Measurements from ENCODE around the gene ZNF304. TPM values are rescaled to one million over a fixed set of nuclear protein-coding genes. Genes with fewer than 3 reads are reported as not detected.
A peak's percentile ranks its signal among the peaks of the same experiment; 100 is the strongest.

ZNF304 gene
- total RNA-seq, 4 donors from 2014 or later = 4.1 to 25.0 (median 8.3) TPM

DNA sequence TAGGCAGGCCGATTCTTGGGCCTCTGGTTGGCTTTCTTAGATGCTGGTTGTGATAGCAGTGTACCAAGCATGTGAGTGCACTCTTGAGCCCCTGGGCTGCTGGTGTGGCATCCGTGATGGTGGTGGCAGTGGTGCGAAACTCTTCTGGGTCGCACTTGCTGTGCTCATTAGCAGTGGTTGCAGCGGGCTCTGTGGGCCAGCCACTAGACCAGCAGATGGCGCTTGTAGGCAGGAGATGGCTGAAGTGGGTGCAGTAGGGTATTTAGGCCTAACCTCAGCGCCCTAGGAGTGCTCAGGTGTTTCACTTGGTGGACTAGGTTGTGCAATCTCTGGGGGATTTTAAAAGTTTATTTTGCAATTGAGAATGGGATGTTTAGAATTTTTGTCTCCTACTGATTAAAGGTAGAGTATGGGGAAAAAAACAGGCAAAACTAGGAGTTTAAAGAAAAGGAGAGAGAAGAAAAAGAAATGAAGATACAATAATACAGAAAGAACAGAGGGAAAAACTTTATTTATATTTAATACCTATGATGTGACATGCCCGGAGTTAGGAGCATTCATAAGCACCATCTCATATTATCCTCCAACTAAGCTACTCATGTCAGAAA lies 55.5 kb downstream of the ZNF304 start:
- no peak for TF ChIP-seq POLR2A (IDR thresholded peaks at IDR 0.05)
- TF ChIP-seq, protein P1, sequence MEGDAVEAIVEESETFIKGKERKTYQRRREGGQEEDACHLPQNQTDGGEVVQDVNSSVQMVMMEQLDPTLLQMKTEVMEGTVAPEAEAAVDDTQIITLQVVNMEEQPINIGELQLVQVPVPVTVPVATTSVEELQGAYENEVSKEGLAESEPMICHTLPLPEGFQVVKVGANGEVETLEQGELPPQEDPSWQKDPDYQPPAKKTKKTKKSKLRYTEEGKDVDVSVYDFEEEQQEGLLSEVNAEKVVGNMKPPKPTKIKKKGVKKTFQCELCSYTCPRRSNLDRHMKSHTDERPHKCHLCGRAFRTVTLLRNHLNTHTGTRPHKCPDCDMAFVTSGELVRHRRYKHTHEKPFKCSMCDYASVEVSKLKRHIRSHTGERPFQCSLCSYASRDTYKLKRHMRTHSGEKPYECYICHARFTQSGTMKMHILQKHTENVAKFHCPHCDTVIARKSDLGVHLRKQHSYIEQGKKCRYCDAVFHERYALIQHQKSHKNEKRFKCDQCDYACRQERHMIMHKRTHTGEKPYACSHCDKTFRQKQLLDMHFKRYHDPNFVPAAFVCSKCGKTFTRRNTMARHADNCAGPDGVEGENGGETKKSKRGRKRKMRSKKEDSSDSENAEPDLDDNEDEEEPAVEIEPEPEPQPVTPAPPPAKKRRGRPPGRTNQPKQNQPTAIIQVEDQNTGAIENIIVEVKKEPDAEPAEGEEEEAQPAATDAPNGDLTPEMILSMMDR (IDR thresholded peaks at IDR 0.05) = no peak
- Histone ChIP-seq H3K9me3 (peaks cover 0 to 13% of the 10 kb centered on the region in 2 donors), H3K27ac (no peak overlapping the region), H3K4me1 (no peaks in the 10 kb centered on the region), H3K4me3 (no peak overlapping the region), H3K36me3 (no peaks in the 10 kb centered on the region), H3K27me3 (no peaks in the 10 kb centered on the region)
- intact Hi-C loops (cut with DNase I; ENCODE audit: low total_unique reads) = no loop called here
- peak in 1 of 2 donors; percentile 28 for DNase-seq

Other genes starting within 250 kb of the ZNF304 start
- under 1 TPM in 1 of 4 donors, not detected in 3; 0.21 TPM for gene USP29, start 231.3 kb upstream of the ZNF304 start, total RNA-seq
- not detected for gene ZIM3, start 206.1 kb upstream of the ZNF304 start, total RNA-seq
- gene DUXA, start 183.8 kb upstream of the ZNF304 start, total RNA-seq = not detected
- 100 to 1,000 TPM in 1 of 4 donors, 10 to 100 TPM in 3; 16.8 to 109 (median 44.0) TPM for gene ZNF264, start 159.8 kb upstream of the ZNF304 start, total RNA-seq
- gene AURKC, start 120.2 kb upstream of the ZNF304 start, total RNA-seq = 1 to 10 TPM in 1 of 4 donors, not detected in 3; 1.5 TPM
- 10 to 100 TPM in 3 of 4 donors, 1 to 10 TPM in 1; 2.1 to 65.3 (median 18.9) TPM for gene ZNF805, start 110.6 kb upstream of the ZNF304 start, total RNA-seq
- gene ZNF460, start 70.8 kb upstream of the ZNF304 start, total RNA-seq = 100 to 1,000 TPM in 1 of 4 donors, 10 to 100 TPM in 3; 43.2 to 204 (median 68.7) TPM
- 10 to 100 TPM in 2 of 4 donors, 1 to 10 TPM in 2; 5.9 to 31.2 (median 10.2) TPM for gene ZNF543, start 30.8 kb upstream of the ZNF304 start, total RNA-seq
- gene TRAPPC2B, start 12.3 kb downstream of the ZNF304 start, total RNA-seq = 10 to 100 TPM in 2 of 4 donors, 1 to 10 TPM in 1, not detected in 1; 2.0 to 21.0 (median 10.6) TPM
- 1 to 10 TPM in 2 of 4 donors, not detected in 2; 2.1 to 5.7 TPM for gene ZNF547, start 12.3 kb downstream of the ZNF304 start, total RNA-seq
- gene ZNF548, start 38.6 kb downstream of the ZNF304 start, total RNA-seq = 10 to 100 TPM; 12.6 to 77.9 (median 53.1) TPM
- gene ZNF17, start 59.9 kb downstream of the ZNF304 start, total RNA-seq = 10 to 100 TPM; 14.9 to 41.6 (median 18.9) TPM
- 10 to 100 TPM in 3 of 4 donors, under 1 TPM in 1; 0.88 to 31.1 (median 11.6) TPM for gene ZNF749, start 84.1 kb downstream of the ZNF304 start, total RNA-seq
- 1 to 10 TPM in 2 of 4 donors, under 1 TPM in 1, not detected in 1; under 0.01 to 2.2 (median 2.0) TPM for gene VN1R1, start 105.9 kb downstream of the ZNF304 start, total RNA-seq
- gene ZNF772, start 126.3 kb downstream of the ZNF304 start, total RNA-seq = 10 to 100 TPM in 3 of 4 donors, 1 to 10 TPM in 1; 7.2 to 48.0 (median 12.6) TPM
- gene ZNF419, start 136.5 kb downstream of the ZNF304 start, total RNA-seq = 10 to 100 TPM in 3 of 4 donors, 1 to 10 TPM in 1; 2.6 to 69.4 (median 16.9) TPM
- 10 to 100 TPM in 3 of 4 donors, 1 to 10 TPM in 1; 2.9 to 34.3 (median 17.0) TPM for gene ZNF773, start 148.7 kb downstream of the ZNF304 start, total RNA-seq
- 10 to 100 TPM in 2 of 4 donors, 1 to 10 TPM in 2; 8.2 to 38.9 (median 14.2) TPM for gene ZNF549, start 176.1 kb downstream of the ZNF304 start, total RNA-seq
- gene ZNF550, start 208.6 kb downstream of the ZNF304 start, total RNA-seq = 10 to 100 TPM in 1 of 4 donors, 1 to 10 TPM in 3; 4.4 to 25.6 (median 6.9) TPM
- gene ZNF416, start 227.6 kb downstream of the ZNF304 start, total RNA-seq = 10 to 100 TPM in 1 of 4 donors, 1 to 10 TPM in 2, under 1 TPM in 1; 0.26 to 11.9 (median 5.7) TPM
- gene ZIK1, start 232.9 kb downstream of the ZNF304 start, total RNA-seq = 10 to 100 TPM in 2 of 4 donors, 1 to 10 TPM in 2; 6.8 to 26.5 (median 11.0) TPM
- gene ZNF530, start 248.6 kb downstream of the ZNF304 start, total RNA-seq = 10 to 100 TPM in 1 of 4 donors, 1 to 10 TPM in 2, under 1 TPM in 1; 0.29 to 33.0 (median 4.7) TPM